KMS-11 (cell line): ENCODE measurements around the gene PA2G4.

ENCODE experiments used
- H2AFZ ChIP-seq: fragments of 200-600 bp; sonication (generic); 2 replicates; pipeline ENCODE4 v1.6.1; 2016; ENCODE audit warnings: antibody characterized with exemption, mixed run types, low read depth
- H3K27ac ChIP-seq: fragments of 200-600 bp; sonication (generic); 2 replicates; pipeline ENCODE4 v1.6.1; 2016; ENCODE audit warnings: mild to moderate bottlenecking, mixed run types
- H3K27me3 ChIP-seq: fragments of 200-600 bp; sonication (generic); 2 replicates; pipeline ENCODE4 v1.6.1; 2017; ENCODE audit warnings: mild to moderate bottlenecking, low read depth, mixed run types, moderate library complexity; ENCODE audit not compliant: insufficient read depth
- H3K36me3 ChIP-seq: fragments of 200-600 bp; sonication (generic); 2 replicates; pipeline ENCODE4 v1.6.1; 2017; ENCODE audit warnings: mild to moderate bottlenecking, mixed run types; ENCODE audit not compliant: insufficient read depth
- H3K4me1 ChIP-seq: fragments of 200-600 bp; sonication (generic); 2 replicates; pipeline ENCODE4 v1.6.1; 2016; ENCODE audit warnings: mild to moderate bottlenecking, low read depth, mixed run types; ENCODE audit not compliant: poor library complexity, severe bottlenecking
- H3K4me2 ChIP-seq: fragments of 200-600 bp; sonication (generic); 2 replicates; pipeline ENCODE4 v1.7.0; 2016; ENCODE audit warnings: mild to moderate bottlenecking, mixed run types
- H3K4me3 ChIP-seq: fragments of 200-600 bp; sonication (generic); IDR thresholded peaks from 2 replicates; pipeline ENCODE4 v1.6.1; 2017; ENCODE audit warnings: low read depth, low read length, mixed read lengths; ENCODE audit not compliant: insufficient read depth
- H3K79me2 ChIP-seq: fragments of 200-600 bp; sonication (generic); 2 replicates; pipeline ENCODE4 v1.6.1; 2016; ENCODE audit warnings: low read depth, mixed run types; ENCODE audit not compliant: insufficient read depth
- H3K9ac ChIP-seq: fragments of 200-600 bp; sonication (generic); 2 replicates; pipeline ENCODE4 v1.6.1; 2016; ENCODE audit warnings: mild to moderate bottlenecking, mixed run types
- H4K20me1 ChIP-seq: fragments of 200-600 bp; sonication (generic); 2 replicates; pipeline ENCODE4 v1.6.1; 2016; ENCODE audit warnings: mild to moderate bottlenecking, mixed run types; ENCODE audit not compliant: insufficient read depth
- TF ChIP-seq, protein P1 (sequence below): fragments of 200-600 bp; sonication (generic); conservative IDR thresholded peaks from 2 replicates; pipeline ENCODE4 v1.6.1; 2017; ENCODE audit warnings: low read depth, mild to moderate bottlenecking, antibody characterized with exemption, low read length, moderate library complexity, mixed read lengths

Gene PA2G4

GRCh38 chr12:56158926-56159461 lies 54.6 kb downstream of the PA2G4 start:
- Histone ChIP-seq H4K20me1 (no peaks in the 10 kb centered on the region), H3K4me3 (peak overlapping the region; percentile 92), H3K27ac (peak overlapping the region; percentile 69), H3K27me3 (no peaks in the 10 kb centered on the region), H3K4me2 (peak overlapping the region; percentile 97), H3K9ac (peak overlapping the region; percentile 82), H2AFZ (no peak overlapping the region), H3K4me1 (peaks cover 40% of the 10 kb centered on the region), H3K36me3 (peaks cover 31% of the 10 kb centered on the region; the same call in 1 of the 2 replicates), H3K79me2 (peaks cover 35% of the 10 kb centered on the region)
- TF ChIP-seq, protein P1, sequence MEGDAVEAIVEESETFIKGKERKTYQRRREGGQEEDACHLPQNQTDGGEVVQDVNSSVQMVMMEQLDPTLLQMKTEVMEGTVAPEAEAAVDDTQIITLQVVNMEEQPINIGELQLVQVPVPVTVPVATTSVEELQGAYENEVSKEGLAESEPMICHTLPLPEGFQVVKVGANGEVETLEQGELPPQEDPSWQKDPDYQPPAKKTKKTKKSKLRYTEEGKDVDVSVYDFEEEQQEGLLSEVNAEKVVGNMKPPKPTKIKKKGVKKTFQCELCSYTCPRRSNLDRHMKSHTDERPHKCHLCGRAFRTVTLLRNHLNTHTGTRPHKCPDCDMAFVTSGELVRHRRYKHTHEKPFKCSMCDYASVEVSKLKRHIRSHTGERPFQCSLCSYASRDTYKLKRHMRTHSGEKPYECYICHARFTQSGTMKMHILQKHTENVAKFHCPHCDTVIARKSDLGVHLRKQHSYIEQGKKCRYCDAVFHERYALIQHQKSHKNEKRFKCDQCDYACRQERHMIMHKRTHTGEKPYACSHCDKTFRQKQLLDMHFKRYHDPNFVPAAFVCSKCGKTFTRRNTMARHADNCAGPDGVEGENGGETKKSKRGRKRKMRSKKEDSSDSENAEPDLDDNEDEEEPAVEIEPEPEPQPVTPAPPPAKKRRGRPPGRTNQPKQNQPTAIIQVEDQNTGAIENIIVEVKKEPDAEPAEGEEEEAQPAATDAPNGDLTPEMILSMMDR: 0 out of 2 replicates have a peak, but pooled peaks have one; percentile 16

- H3K27ac ChIP-seq: peak overlapping the region; percentile 69; the same call in 1 of the 2 replicates
- peaks cover 31% of the 10 kb centered on the region; the same call in 1 of the 2 replicates for H3K36me3 ChIP-seq
- H3K27me3 ChIP-seq: no peaks in the 10 kb centered on the region
- H3K4me2 ChIP-seq: peak overlapping the region; percentile 97
- peaks cover 34% of the 10 kb centered on the region for H3K4me1 ChIP-seq
- H3K4me3 ChIP-seq: peak overlapping the region; percentile 55
- TF ChIP-seq, protein P1: no peak
- peak overlapping the region; percentile 82; the same call in 1 of the 2 replicates for H3K9ac ChIP-seq
- no peaks in the 10 kb centered on the region for H4K20me1 ChIP-seq
- peaks cover 35% of the 10 kb centered on the region for H3K79me2 ChIP-seq
- no peak overlapping the region for H2AFZ ChIP-seq
These were observed 55.3 kb downstream of the PA2G4 start for GRCh38 chr12:56159482-56160192.

DNA sequence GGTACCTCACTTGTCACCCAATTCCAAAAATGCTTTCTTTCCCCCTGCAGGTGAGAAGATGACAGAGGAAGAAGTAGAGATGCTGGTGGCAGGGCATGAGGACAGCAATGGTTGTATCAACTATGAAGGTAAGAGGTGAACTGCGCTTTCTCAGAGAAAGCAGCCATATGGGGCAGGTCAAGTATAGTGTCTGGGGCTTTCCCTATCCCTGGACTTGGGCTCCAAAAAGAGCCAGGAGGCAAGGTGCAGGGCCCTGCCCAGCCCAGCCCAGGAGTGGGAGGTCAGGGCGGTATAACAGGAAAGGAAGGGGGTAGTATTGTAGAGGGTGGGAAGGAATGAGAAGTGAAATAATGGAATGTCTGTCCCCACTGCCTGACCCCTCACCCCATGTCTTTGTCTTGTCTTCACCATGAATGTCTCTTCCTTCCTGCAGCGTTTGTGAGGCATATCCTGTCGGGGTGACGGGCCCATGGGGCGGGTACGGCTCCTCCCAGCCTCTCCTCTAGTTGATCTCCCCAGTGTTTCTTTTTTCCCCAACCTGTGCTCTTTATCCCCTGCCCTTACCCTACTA lies 55.9 kb downstream of the PA2G4 start:
- H3K36me3 ChIP-seq: peaks cover 31% of the 10 kb centered on the region; the same call in 1 of the 2 replicates
- TF ChIP-seq, protein P1: no peak

GRCh38 chr12:56160894-56161689 lies 56.7 kb downstream of the PA2G4 start:
- H3K36me3 ChIP-seq: peaks cover 31% of the 10 kb centered on the region; the same call in 1 of the 2 replicates
- no peaks in the 10 kb centered on the region for H4K20me1 ChIP-seq
- no peak overlapping the region for H2AFZ ChIP-seq
- no peak overlapping the region for H3K4me3 ChIP-seq
- peaks cover 35% of the 10 kb centered on the region for H3K79me2 ChIP-seq
- no peaks in the 10 kb centered on the region for H3K27me3 ChIP-seq
- TF ChIP-seq, protein P1: peak; percentile 9; the same call in 1 of the 2 replicates
- H3K9ac ChIP-seq: no peak overlapping the region
- peaks cover 34% of the 10 kb centered on the region for H3K4me1 ChIP-seq
- H3K4me2 ChIP-seq: no peak overlapping the region; the same call in 1 of the 2 replicates
- H3K27ac ChIP-seq: no peak overlapping the region

More for the DNA sequence above, 55.9 kb downstream of the PA2G4 start:
- Histone ChIP-seq H4K20me1 (no peaks in the 10 kb centered on the region), H3K9ac (peak overlapping the region; percentile 82; the same call in 1 of the 2 replicates), H3K4me2 (peak overlapping the region; percentile 97), H2AFZ (no peak overlapping the region), H3K79me2 (peaks cover 35% of the 10 kb centered on the region), H3K27me3 (no peaks in the 10 kb centered on the region), H3K27ac (no peak overlapping the region; the same call in 1 of the 2 replicates), H3K4me3 (no peak overlapping the region), H3K4me1 (peaks cover 34% of the 10 kb centered on the region)
